Astrocyte of the cerebellum (primary cell): ENCODE measurements around the gene ADAMTS7.
"Not testable (repeated sequence)": the region's sequence is repeated elsewhere in the genome, so short reads cannot be mapped to it uniquely, and the experiment has no call there.

Source experiments
- DNase-seq: peaks from one replicate; pipeline ENCODE4 v3.0.0-alpha.2; 2011; ENCODE audit warnings: low read depth
- H3K4me3 ChIP-seq: 2 replicates; pipeline ENCODE4 v1.5.1; 2011; ENCODE audit warnings: mild to moderate bottlenecking, low read depth, low read length, moderate library complexity
- CTCF ChIP-seq: IDR thresholded peaks from 2 replicates; pipeline ENCODE4 v1.5.1; 2012; ENCODE audit warnings: low read length, low read depth, moderate library complexity, mild to moderate bottlenecking; ENCODE audit errors: missing control alignments
- in situ Hi-C: cut with HindIII; loops from 2 replicates; pipeline ENCODE4 v1.10.0; 2017; ENCODE audit warnings: low sequenced_read_pairs

The ADAMTS7 gene

DNA sequence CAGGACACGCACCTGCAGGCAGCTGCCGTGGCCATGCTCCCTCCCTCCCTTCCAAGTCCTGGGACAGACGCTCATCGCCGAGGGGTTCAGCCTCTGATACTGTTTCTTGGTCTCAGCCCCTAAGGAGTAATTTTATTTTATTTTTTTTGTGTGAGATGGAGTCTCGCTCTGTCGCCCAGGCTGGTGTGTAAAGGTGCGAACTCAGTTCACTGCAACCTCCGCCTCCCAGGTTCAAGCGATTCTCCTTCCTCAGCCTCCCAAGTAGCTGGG, 53.7 kb downstream of the ADAMTS7 start:
- no peak for DNase-seq

DNA sequence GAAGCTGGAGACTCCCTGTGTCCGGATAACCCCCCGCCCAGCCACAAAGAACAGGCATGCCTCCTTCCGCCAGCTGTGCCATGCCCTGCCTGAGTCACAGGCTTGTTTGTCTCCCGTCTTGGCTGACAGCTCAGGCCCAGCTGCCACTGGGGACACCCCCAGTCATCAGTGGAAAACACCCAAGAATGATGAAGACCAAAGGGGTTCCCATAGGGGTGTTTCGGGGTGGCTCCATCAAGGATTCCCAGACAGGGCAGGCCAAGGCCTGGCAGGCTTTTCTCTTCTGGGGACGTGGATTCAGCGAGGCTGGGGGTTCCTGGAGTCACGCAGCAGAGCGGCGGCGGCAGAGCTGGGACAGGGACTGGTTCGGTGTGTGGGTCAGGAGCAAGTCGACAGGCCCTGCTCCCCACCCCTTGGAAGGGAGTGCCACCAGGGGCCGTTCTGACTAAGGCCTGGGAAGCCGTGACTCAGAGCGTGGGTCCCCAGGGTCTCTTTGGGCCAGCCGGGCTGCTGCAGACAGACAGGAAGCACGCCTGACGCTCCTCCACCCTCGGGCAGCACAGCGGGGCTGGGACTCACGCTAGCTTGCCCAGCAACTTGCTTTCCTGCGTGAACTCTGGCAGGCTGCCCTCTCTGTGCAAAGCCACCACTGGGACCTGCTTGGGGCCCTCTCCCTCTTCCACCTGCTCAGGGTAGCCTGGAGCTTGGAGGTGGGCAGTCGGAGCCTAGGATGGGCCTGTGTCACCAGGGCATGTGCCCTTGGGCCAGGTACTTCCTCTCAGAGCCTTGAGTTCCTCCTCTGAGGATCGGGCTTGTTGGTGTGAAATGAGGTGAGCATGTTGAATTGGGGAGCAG, 54.3 kb downstream of the ADAMTS7 start:
- in situ Hi-C loops, DNase-seq, H3K4me3 ChIP-seq: not testable (repeated sequence)

More for the DNA sequence above, 53.7 kb downstream of the ADAMTS7 start:
- TF ChIP-seq CTCF = no peak
- H3K4me3 ChIP-seq = no peak overlapping the region
- in situ Hi-C loops = no loop called here

GRCh38 chr15:78755900-78756591, 55.2 kb downstream of the ADAMTS7 start:
- H3K4me3 ChIP-seq, in situ Hi-C loops, DNase-seq: not testable (repeated sequence)
- TF ChIP-seq CTCF = peak; percentile 48

- in situ Hi-C loops, DNase-seq, H3K4me3 ChIP-seq: not testable (repeated sequence)
Observed at GRCh38 chr15:78754637-78755280, 56.5 kb downstream of the ADAMTS7 start.

DNA sequence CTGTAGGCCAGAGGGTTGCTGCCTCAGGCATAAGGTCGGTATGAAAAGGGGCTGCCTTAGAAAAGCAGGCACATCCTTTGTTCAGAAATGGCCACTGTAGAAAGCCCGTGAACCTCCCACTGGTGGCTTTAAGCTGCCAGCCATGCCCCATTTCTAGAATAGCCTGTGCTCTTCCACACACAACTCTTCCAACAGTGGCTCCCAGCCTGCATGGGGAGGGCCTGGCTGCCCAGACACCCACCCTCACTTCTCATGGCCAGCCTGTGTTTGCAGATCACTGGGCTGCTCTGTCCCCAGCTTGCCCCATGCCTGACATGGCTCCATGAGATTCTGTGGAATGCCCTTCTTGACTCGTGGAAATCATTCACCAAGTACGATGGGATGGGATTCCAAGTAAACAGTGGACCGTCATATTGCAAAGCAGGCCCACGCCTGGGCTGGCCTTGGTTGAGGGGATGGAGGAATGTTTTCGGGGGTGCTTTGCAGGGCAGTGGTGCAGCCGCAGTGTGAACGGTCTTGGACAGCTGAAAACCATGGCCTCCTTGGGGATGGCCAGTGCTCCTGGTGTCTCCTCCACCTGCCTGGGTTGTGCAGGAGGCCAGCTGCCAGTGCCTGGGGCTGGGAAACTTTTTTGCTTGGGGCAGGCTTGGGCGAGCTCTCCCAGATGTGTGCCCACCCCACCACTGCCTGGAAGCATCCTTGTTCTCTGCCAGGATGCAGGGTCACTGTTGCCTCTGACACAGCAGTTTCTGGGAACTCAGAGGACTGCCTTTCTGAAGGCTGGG, 57.3 kb downstream of the ADAMTS7 start:
- DNase-seq, H3K4me3 ChIP-seq, in situ Hi-C loops: not testable (repeated sequence)

GRCh38 chr15:78753359-78753659, 58.0 kb downstream of the ADAMTS7 start:
- in situ Hi-C loops = not testable (repeated sequence)

GRCh38 chr15:78752492-78753358, 58.5 kb downstream of the ADAMTS7 start:
- DNase-seq = no peak

More at GRCh38 chr15:78753359-78753659, 58.0 kb downstream of the ADAMTS7 start:
- not testable (repeated sequence) for H3K4me3 ChIP-seq, DNase-seq

More at GRCh38 chr15:78752492-78753358, 58.5 kb downstream of the ADAMTS7 start:
- TF ChIP-seq CTCF = no peak
- no peak overlapping the region for H3K4me3 ChIP-seq
- in situ Hi-C loops = no loop called here
